GM18517 (cell line): ENCODE data around the gene EIF5B.
"Not testable (repeated sequence)": the region's sequence is repeated elsewhere in the genome, so short reads cannot be mapped to it uniquely, and the experiment has no call there.

ENCODE experiments used
- ATAC-seq: cut with Tn5 transposase; IDR thresholded peaks from one replicate; pipeline ENCODE4 v1.9.1; 2021; ENCODE audit warnings: mild to moderate bottlenecking, moderate library complexity; ENCODE audit not compliant: unreplicated experiment

Gene EIF5B

DNA sequence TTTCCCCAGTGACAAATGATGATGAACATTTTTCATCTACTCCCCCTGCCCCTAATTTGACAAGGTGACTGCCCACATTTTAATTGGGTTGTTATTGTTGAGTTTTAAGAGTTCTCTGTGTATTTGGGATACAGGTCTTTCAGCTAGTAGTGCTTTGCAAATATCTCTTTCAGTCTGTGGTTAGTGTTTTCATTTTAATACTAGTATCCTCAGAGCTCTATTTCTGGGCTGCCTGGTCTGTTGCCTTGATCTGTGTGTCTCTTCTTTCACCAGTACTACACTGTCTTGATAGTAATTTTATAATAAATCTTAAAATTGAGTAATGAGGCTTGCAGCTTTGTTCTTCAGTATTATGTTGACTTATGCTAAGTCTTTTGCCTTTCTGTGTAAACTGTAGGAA, 19.7 kb downstream of the EIF5B start:
- ATAC-seq: no peak

DNA sequence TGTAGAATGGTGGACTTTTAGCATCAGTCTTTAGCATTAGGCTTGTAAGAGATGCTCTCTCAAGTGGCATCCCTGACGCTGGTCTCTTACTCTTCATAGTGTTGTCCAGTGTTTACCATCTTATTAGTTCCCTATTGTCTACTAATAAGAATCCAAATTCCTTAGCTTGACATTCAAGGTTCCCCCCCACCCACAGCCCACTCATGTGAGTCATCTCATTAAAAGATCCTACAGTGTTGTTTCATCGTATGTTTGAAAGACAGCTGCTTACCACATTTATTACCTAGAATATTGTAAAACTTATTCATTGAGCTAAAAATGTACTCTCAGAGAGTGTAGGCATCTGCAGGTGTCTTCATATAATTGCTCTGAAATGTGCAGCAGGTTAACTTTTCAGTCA, 28.5 kb downstream of the EIF5B start:
- ATAC-seq: no peak

DNA sequence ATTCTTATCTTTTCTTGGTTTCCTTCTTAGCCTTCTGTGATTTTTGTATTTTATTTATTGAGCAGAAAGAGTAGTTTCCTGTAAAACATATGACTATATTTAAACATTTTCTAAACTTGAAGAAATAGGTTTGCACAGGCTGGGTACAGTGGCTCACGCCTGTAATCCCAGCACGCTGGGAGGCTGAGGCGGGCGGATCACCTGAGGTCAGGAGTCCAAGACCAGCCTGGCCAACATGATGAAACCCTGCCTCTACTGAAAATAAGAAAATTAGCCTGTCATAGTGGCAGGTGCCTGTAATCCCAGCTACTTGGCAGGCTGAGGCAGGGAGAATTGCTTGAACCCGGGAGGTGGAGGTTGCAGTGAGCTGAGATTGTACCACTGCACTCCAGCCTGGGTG, 31.7 kb downstream of the EIF5B start:
- not testable (repeated sequence) for ATAC-seq

DNA sequence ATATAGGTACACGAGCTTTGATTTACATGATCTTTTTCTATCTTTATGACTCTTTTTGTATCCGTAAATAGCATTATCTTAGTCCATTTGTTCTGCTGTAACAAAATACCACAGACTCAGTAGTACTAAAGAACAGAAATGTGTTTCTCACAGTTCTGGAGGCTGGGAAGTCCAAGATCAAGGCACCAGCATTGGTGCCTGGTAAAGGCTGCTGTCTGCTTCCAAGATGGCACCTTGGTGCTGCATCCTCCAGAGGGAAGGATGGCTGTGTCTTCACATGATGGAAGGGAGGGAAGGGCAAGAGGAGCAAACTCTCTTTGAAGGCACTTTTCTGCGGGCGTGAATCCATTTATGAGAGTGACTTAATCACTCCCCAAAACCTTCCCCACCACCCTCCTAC, 36.0 kb downstream of the EIF5B start:
- ATAC-seq: no peak

DNA sequence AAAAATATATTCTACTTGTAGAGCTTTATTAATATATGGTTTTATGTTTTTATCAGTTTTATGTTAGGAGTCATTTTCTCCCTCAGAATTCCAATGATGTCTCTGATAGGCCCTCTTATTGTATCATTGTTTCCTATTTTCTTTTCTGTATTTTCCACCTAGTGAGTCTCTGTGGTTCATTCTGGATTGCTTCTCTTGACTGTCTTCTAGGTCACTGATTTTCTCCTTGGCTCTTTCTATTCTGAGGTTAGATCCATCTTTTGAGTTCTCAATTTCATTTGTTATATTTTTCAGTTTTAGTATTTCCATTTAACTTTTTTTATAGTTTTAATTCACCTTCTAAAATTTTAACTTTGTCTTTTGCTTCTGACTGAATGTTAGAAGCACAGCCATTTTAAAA, 37.6 kb downstream of the EIF5B start:
- ATAC-seq: no peak

DNA sequence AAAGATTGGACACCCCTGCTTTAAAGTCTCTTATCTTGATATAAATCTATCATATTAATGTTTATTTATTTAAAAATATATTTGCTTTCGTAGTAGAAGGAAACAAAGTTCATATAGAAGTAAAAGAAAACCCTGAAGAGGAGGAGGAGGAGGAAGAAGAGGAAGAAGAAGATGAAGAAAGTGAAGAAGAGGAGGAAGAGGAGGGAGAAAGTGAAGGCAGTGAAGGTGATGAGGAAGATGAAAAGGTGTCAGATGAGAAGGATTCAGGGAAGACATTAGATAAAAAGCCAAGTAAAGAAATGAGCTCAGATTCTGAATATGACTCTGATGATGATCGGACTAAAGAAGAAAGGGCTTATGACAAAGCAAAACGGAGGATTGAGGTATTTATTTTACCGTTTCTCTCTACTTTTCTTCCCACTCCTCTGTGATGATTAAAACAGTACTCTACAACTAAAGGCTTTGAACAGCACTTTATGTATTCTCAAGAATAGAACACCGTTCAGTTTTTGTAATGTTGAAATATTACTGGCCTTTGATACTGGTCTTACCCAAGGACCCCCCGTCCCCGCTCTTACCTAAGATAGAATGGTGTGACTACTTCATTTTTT, 39.2 kb downstream of the EIF5B start:
- ATAC-seq: no peak

DNA sequence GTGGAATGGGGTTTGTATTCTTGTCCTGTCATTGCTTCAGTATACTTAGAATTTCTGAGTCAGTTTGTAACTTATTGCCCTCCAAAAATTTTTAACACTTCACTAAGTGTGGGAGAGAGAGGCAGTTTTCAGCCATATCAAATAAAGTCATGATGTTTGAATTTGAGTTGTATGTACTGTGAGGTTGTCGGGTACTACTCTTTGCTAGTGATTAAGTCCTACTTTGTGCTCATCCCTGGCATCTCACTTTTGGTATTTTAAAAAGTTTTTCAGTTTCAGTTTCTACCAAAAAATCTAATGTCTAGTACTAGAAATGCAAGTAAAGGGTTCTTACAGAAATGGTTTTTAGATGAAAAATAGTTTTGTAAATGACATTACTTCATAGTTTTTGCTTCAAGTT, 40.7 kb downstream of the EIF5B start:
- ATAC-seq: no peak

DNA sequence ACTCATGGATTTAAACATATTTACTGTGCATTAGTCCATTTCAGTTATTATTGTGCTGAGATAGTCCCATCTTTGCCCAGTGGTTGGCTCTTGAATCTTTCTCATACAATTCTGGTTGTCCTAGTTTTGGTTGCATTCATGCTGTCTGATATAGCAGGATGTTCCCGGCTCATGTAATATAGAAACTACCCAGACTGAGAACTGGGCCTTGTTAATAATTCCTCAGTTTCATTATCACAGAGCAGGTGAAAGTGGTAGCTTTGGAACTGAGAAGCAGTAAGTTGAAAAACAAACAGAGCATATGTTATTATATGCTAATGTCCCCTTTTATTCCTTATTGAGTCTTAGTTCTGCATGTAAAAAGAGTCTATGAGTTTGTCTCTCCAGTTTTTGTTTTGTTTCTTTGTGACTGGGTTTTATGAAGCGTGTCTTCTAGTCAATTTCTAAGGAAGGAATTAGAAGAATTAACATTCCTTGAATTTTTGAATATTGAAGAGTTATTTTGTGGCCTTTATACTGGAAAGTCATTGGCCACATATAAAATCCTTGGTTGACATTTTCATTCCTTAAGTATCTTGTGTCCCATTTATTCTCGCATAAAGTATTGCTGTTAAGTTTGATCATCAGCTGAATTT, 43.3 kb downstream of the EIF5B start:
- no peak for ATAC-seq

DNA sequence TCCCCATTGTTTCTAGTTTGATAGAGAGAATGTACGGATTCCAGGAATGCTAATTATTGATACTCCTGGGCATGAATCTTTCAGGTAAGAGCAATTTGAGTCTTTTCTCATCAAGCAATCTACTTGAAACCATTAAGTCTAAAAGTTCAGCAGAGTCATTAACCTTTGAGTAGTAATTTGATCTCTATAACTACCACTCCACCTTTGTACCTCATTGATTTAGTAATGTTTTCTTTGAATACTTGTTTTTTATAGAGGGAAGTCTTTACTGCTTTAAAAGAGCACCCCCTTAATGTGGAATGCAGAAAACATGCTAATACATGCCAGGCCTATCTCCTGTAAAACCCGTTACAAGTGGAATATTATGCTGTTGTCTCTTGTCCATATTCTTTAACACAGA, 45.0 kb downstream of the EIF5B start:
- ATAC-seq: no peak

DNA sequence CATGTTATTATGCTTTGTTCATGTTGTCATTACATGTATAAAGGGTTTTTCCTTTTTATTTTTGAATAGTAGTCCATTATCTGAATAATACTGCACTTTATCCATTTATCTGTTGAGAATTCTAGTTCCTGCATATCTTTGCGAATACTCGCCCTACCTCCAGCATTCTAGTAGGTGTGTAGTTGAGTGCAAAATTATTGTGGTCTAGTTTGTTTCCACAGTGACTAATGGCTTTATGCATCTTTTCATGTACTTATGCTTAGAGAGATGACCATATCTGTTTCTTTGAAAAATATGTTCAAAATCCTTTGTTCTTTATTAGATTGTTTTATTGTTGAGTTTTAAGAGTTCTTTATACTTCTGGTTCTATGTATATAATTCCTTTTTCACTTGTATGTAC, 48.8 kb downstream of the EIF5B start:
- ATAC-seq: no peak

DNA sequence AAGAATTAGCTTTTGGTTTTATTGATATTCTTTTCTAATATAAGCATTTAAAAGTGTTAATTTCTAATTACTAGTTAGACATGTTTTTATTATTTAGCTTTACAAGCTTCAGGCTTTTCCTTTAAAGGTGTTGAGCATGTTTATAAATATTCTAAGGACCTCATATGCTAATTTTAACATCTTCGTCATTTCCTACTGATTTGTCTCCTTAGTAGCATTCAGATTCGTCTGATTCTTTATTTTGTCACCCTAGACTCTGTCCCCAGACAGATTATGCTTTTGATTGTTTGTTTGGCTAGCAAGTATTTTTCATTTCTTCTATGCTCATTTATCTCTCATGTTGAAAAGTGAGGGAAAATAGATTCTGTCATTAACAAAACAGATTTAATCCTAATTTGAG, 51.7 kb downstream of the EIF5B start:
- ATAC-seq: no peak

DNA sequence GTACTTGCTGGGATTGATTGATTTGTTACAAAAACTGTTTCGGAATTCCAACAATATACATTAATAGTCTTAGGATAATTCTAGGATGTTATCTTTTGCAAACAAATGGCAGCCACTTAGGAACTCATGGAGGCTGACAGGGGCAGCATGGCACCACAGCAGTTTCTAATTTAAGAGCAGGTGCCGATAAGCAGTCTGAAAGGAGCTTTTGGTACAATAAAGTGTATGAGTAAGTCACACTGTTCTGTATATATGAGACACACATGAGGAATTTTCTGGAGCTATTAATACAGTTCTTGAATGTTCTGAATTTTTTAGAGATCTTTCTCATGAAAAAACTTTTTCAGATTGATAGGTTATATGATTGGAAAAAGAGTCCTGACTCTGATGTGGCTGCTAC, 52.2 kb downstream of the EIF5B start:
- ATAC-seq: no peak

DNA sequence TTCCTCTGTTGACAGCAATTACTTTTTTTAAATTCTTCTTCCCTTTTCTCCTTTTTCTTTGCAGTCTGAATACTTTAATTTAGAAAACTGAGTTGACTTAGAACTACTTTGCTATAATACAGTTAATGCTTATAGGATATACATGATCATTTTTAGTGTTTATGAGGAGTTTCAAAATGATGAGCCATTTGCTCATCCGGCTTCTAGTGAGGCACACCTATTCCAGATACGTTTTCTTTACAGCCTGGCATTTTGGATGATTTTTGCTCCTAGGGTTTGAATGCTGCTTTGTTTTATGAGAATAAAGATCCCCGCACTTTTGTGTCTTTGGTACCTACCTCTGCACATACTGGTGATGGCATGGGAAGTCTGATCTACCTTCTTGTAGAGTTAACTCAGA, 52.8 kb downstream of the EIF5B start:
- ATAC-seq: no peak

DNA sequence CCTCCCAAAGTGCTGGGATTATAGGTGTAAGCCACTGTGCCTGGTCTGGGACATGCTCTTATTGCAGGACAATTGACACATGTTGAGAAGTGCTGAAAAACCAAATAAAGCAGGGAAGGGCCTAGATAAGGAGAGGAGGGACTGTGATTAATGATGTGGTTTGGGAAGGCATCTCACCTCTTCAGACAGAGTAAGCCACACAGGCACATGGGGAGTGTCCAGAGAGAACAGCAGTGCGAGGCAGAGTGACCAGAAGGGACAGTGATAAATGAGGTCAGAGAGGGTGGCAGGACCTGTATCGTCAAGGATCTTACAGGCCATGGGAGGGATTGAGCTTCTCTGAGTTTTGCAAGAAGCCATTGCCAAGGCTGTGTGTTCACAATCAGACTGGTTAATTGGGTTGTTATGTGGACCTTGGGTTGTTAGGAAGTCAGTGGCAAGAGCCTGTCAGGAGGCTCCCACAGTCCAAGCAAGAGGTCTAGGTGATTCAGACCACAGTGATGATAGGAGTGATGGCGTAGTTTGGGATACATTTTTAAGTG, 58.5 kb downstream of the EIF5B start:
- ATAC-seq: no peak

DNA sequence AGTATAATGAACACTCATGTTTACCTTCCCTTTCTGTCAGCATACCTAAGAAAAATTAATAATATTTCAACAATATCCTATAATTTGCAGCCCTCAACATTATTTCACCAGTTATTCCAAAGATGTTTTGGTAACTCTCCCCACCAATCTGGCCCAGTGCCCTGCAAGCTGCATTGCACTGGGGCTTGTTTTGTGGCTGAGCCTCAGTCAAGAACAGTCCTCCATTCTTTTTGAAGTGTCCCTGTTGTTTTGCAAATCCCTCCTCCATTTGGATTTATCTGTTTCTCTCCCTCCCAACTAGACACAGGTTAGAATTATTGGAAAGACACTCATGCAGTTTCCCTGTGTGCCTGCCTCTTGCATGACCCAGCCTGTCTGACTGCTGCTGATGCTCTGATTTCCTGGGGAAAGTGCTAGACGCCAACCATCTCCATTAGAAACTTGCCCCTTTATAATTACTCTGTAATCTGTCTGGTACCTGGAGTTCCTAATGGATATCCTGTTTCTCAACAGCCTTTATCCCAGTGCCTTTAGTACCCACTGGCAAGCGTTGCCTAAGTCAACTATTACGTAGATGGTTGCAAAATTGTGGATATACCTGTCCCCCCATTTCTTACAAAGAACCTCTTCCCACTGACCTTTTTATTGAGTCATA, 60.2 kb downstream of the EIF5B start:
- ATAC-seq: no peak

DNA sequence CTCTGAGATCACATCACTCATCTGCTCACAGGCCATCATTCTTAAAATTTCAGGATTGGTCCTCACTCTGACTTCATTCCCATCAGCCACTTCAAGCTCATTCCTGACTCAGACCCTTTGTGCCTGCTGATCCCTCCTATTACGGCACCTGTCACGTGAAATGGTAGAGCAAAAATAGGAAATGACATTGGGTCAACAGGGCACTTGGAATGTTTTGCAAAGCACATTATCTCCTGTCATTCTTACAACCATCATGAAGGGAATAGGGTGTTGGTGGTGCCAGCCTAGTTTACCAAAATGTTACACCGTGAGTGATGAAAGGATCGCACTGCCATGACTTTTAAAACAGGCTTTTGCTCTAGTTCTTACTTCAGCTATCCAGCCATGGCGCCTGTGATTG, 61.1 kb downstream of the EIF5B start:
- no peak for ATAC-seq

DNA sequence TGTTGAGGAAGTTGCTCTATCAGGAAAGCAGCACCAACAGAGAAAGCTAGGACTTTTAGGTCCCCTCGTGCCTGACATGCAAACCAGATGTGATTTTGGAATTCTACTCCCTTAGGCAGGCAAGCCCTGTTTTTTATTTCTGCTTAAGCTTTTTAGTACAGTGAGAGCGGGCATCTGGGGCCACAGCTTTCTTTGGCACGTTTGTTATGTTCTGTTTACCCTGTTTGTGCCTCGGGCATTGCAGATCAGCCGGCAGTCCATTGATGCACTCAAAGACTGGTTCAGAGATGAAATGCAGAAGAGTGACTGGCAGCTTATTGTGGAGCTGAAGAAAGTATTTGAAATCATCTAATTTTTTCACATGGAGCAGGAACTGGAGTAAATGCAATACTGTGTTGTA, 61.9 kb downstream of the EIF5B start:
- no peak for ATAC-seq

DNA sequence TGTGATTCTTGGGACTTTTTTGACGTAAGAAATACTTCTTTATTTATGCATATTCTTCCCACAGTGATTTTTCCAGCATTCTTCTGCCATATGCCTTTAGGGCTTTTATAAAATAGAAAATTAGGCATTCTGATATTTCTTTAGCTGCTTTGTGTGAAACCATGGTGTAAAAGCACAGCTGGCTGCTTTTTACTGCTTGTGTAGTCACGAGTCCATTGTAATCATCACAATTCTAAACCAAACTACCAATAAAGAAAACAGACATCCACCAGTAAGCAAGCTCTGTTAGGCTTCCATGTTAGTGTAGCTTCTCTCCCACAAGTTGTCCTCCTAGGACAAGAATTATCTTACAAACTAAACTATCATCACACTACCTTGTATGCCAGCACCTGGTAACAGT, 62.6 kb downstream of the EIF5B start:
- no peak for ATAC-seq

DNA sequence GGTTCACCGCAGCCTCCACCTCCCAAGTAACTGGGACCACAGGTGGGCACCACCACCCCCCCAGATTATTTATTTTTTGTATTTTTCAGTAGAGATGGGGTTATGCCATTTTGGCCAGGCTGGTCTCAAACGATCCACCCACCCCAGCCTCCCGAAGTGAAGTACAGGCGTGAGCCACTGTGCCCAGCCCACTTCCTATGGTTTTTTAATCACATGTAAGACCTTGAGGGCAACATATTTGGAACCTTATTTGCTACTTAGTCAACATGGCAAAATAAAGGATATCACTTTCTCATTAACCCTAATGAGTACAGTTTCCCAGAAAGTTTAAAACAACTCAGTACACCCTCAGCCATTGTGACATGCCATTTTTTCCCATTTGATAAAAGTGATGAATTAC, 64.7 kb downstream of the EIF5B start:
- no peak for ATAC-seq

DNA sequence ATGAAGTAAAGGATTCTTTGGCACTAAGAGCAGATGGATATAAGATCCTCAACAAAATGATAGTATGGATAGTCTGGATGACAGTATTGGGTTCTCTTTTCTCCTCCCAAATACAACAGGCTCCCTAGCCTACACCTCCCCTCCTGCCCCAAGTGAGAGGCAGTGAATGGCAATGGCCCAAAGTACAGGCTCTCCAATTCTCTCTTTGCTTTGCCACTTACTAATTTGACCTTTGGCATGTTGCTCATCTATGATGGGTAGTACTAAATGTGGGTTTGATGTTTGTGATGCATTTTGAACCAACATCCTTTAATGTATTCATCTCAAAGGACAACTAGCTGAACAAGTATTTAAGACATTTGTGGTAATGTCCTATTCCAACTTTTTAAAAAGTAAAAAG, 65.9 kb downstream of the EIF5B start:
- ATAC-seq: no peak

DNA sequence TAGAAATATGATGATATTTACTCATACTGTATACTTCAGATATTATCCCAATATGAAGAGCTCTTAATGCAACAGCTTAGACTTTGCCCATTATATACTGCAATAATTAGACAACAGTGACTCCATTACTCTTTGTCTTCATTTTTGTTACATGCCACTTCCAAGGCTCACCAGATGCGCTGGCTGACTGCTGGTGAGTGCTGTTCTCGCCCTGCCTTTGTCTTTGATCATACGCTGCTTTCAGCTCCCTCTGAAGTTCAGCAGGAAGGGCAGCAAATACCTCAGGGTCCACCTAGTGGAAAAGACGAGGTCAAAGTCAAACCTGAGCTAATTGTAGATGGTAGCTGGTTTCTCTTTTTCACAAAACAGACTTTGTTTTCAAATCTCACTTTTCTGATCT, 66.3 kb downstream of the EIF5B start:
- no peak for ATAC-seq

DNA sequence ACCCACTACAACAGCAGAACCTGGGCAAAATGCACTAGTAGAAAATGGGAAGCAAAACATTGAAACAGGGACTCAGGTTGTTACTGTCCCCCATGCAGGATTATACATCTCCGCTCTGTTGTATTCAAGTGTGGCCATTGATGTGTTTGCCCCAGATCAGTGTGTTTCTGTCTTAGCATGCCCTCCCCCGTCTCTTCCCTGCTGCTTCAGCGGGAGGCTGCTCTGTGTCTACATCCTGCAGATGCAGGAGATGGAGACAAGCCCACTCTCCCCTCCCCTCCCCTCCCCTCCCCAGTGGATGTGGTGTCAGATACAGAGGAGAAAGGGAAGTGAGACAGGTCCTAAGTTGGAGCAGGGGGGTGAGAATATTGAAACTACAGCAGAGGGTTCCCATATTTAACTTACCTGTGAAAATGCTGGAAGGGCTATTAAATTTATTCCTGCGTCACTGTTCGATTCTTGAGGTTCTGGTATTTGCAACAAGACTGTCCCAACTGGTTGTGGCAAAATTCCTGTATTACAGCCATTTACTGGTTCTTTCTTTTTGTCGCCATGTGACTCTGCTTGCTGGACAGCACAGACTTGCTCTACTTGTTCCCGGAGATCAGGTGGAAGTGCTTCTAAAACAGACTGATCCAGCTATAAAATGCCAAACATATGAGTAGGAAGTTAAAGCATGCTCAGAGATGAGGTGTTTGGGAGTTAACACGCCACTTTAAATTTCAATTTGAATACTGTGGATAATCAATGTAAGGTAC, 67.0 kb downstream of the EIF5B start:
- ATAC-seq: no peak
